SK-N-SH (cell line): Measurements from ENCODE around the gene HOXD10. TPM values are rescaled to one million over a fixed set of nuclear protein-coding genes. Genes with fewer than 3 reads are reported as not detected.

Experiments used
- CTCF ChIA-PET: fragments of 300-600, 350-600 bp; formaldehyde crosslinking; extraction: SDS; loops from one replicate; lab custom pipeline; 2021; lab: Yijun Ruan, JAX
- POLR2A ChIA-PET: fragments of 350-600 bp; sonication (Branson Sonifier 250); formaldehyde crosslinking; extraction: SDS; loops from one replicate; lab custom pipeline; 2020; ENCODE audit warnings: antibody characterized with exemption, inconsistent platforms; lab: Yijun Ruan, JAX
- DNase-seq: peaks from one replicate; pipeline ENCODE4 v3.0.0; 2012
- H2AFZ ChIP-seq: fragments of 200-600 bp; sonication (generic); 2 replicates; pipeline ENCODE4 v1.8.1; 2016; ENCODE audit warnings: antibody characterized with exemption, mild to moderate bottlenecking, low read depth
- H3F3A ChIP-seq: fragments of 200-600 bp; sonication (generic); replicated peaks from 2 replicates; pipeline ENCODE3; 2016; ENCODE audit warnings: antibody characterized with exemption, mild to moderate bottlenecking; ENCODE audit not compliant: insufficient read depth
- H3K27ac ChIP-seq, 2 experiments: fragments of 200-500 bp in 1 of 2; fragments of 200-600 bp in 1 of 2; sonication (Bioruptor generic) in 1 of 2; sonication (generic), shearing (Covaris generic) in 1 of 2; 2 replicates each; pipeline versions ENCODE4 v1.5.1 to v1.6.1; 2014 to 2016; ENCODE audit warnings: low read depth in 2 of 2, inconsistent platforms in 1 of 2, low read length in 1 of 2, mild to moderate bottlenecking in 1 of 2, mixed read lengths in 1 of 2
- H3K27me3 ChIP-seq: fragments of 200-600 bp; sonication (generic), shearing (Covaris generic); 2 replicates; pipeline ENCODE4 v1.6.1; 2016; ENCODE audit warnings: mixed run types; ENCODE audit not compliant: insufficient read depth
- H3K36me3 ChIP-seq, 2 experiments: fragments of 200-500 bp in 1 of 2; fragments of 200-600 bp in 1 of 2; sonication (Bioruptor generic) in 1 of 2; sonication (generic) in 1 of 2; replicated peaks in 1 of 2; 2 replicates each; pipeline versions ENCODE3 to v1.5.1; 2014 to 2016; ENCODE audit warnings: low read length in 1 of 2, mild to moderate bottlenecking in 1 of 2; ENCODE audit not compliant: insufficient read depth in 2 of 2, control insufficient read depth in 1 of 2
- H3K4me1 ChIP-seq, 2 experiments: fragments of 200-500 bp in 1 of 2; fragments of 200-600 bp in 1 of 2; sonication (Bioruptor generic) in 1 of 2; sonication (generic), shearing (Covaris generic) in 1 of 2; 2 replicates each; pipeline versions ENCODE4 v1.5.1 to v1.6.1; 2014 to 2016; ENCODE audit warnings: low read depth in 1 of 2, low read length in 1 of 2, mixed run types in 1 of 2; ENCODE audit not compliant: insufficient read depth in 2 of 2, control insufficient read depth in 1 of 2
- H3K4me2 ChIP-seq: fragments of 200-600 bp; sonication (generic), shearing (Covaris generic); 2 replicates; pipeline ENCODE4 v1.6.1; 2017; ENCODE audit warnings: mixed run types
- H3K4me3 ChIP-seq, 2 experiments: fragments of 200-500 bp in 1 of 2; fragments of 200-600 bp in 1 of 2; sonication (Bioruptor generic) in 1 of 2; sonication (generic), shearing (Covaris generic) in 1 of 2; 2 replicates each; pipeline versions ENCODE4 v1.5.1 to v1.8.1; 2014 to 2016; ENCODE audit warnings: low read depth in 2 of 2, inconsistent platforms in 1 of 2, low read length in 1 of 2, mild to moderate bottlenecking in 1 of 2, mixed read lengths in 1 of 2, moderate library complexity in 1 of 2
- H3K79me2 ChIP-seq: fragments of 200-600 bp; sonication (generic); 2 replicates; pipeline ENCODE4 v1.8.1; 2017; ENCODE audit warnings: mild to moderate bottlenecking; ENCODE audit not compliant: insufficient read depth
- H3K9ac ChIP-seq: fragments of 200-600 bp; sonication (generic); 2 replicates; pipeline ENCODE4 v1.6.1; 2017; ENCODE audit warnings: mixed run types
- H3K9me2 ChIP-seq: fragments of 200-600 bp; sonication (generic); 2 replicates; pipeline ENCODE4 v1.6.1; 2017; ENCODE audit warnings: mixed run types
- H3K9me3 ChIP-seq: fragments of 200-600 bp; sonication (generic); 2 replicates; pipeline ENCODE4 v1.6.1; 2017; ENCODE audit warnings: mixed run types, mild to moderate bottlenecking, moderate library complexity
- H4K20me1 ChIP-seq: fragments of 200-600 bp; sonication (generic); 2 replicates; pipeline ENCODE4 v1.6.1; 2017; ENCODE audit warnings: mild to moderate bottlenecking, mixed run types; ENCODE audit not compliant: insufficient read depth
- FOXM1 ChIP-seq: IDR thresholded peaks from 2 replicates; pipeline ENCODE4 v1.4.0; 2012; ENCODE audit warnings: low read depth, mild to moderate bottlenecking
- GATA2 ChIP-seq: sonication (generic); formaldehyde crosslinking; IDR thresholded peaks from 2 replicates; pipeline ENCODE4 v1.5.0; 2020; ENCODE audit warnings: mild to moderate bottlenecking, missing genetic modification reagents
- MEF2A ChIP-seq: IDR thresholded peaks from 2 replicates; pipeline ENCODE4 v1.4.0; 2012; ENCODE audit warnings: low read depth, borderline replicate concordance
- NFIC ChIP-seq: IDR thresholded peaks from 2 replicates; pipeline ENCODE4 v1.4.0; 2012; ENCODE audit warnings: borderline replicate concordance
- RAD21 ChIP-seq: IDR thresholded peaks from 2 replicates; pipeline ENCODE4 v1.6.1; 2012; ENCODE audit warnings: mild to moderate bottlenecking, low read length
- RXRA ChIP-seq: IDR thresholded peaks from 2 replicates; pipeline ENCODE4 v1.4.0; 2012; ENCODE audit warnings: low read depth, mild to moderate bottlenecking, borderline replicate concordance
- SMC3 ChIP-seq: IDR thresholded peaks from 2 replicates; pipeline ENCODE4 v1.6.1; 2012; ENCODE audit warnings: low read depth, low read length, improper control_type of control experiment
- TEAD4 ChIP-seq: IDR thresholded peaks from 2 replicates; pipeline ENCODE4 v1.4.0; 2012; ENCODE audit warnings: mild to moderate bottlenecking, borderline replicate concordance; ENCODE audit not compliant: insufficient read depth
- YY1 ChIP-seq: IDR thresholded peaks from 2 replicates; pipeline ENCODE4 v1.4.0; 2012; ENCODE audit warnings: low read depth, mild to moderate bottlenecking
- WGBS: methylation state at CpG from one replicate; pipeline ENCODE4 v1.1.6; 2017; ENCODE audit warnings: low lambda C conversion rate; 5-methylcytosine and 5-hydroxymethylcytosine counted together
- polyA plus RNA-seq, 3 experiments: library from polyadenylated mRNA; depleted of rRNA; stranded (reverse); fragments of >200 nt; gene quantifications; 2 replicates each; pipeline ENCODE4 v1.2.3, GENCODE V29; 2012
- TF ChIP-seq, protein P1 (sequence below): IDR thresholded peaks from 2 replicates; pipeline ENCODE4 v1.4.0; 2012; ENCODE audit warnings: low read depth
- TF ChIP-seq, protein P2 (sequence below): IDR thresholded peaks from 2 replicates; pipeline ENCODE4; 2012

HOXD10 gene
- polyA plus RNA-seq, 1 of the 3 experiments (the other 2 are of a cell fraction), result 0.10 TPM

DNA sequence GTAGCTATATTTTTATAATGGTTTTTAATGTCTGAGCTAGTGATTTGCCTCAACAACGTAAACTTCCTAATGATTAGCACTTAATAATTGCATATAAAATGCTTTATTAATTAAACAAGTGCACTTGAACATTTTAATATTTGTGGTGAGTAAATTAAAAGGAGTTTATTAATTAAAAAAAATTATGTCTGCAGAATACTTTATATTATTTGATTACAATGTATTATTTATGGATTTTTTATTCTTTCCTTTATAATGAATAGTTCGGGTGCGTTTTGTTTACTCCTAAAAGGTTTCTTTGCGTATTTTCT is 15.2 kb downstream of the HOXD10 start:
- Histone ChIP-seq H3K27me3 (no peaks in the 10 kb centered on the region), H3K9me3 (no peaks in the 10 kb centered on the region), H3K4me1 (peaks cover 29 to 43% of the 10 kb centered on the region in 2 experiments)
- TF ChIP-seq SMC3 (no peak), MEF2A (no peak), GATA2 (CRISPR knock-in tag) (no peak), NFIC (no peak), RXRA (no peak), RAD21 (no peak), YY1 (no peak), FOXM1 (no peak)
- TF ChIP-seq, protein P1, sequence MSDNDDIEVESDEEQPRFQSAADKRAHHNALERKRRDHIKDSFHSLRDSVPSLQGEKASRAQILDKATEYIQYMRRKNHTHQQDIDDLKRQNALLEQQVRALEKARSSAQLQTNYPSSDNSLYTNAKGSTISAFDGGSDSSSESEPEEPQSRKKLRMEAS, result no peak
- TF ChIP-seq, protein P2, sequence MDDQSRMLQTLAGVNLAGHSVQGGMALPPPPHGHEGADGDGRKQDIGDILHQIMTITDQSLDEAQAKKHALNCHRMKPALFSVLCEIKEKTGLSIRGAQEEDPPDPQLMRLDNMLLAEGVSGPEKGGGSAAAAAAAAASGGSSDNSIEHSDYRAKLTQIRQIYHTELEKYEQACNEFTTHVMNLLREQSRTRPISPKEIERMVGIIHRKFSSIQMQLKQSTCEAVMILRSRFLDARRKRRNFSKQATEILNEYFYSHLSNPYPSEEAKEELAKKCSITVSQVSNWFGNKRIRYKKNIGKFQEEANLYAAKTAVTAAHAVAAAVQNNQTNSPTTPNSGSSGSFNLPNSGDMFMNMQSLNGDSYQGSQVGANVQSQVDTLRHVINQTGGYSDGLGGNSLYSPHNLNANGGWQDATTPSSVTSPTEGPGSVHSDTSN, result no peak
- TF ChIP-seq, all 33 proteins: peak for 0
- Histone ChIP-seq H3K4me2 (peak overlapping the region; percentile 81), H2AFZ (peak overlapping the region; percentile 68), H3K9ac (peak overlapping the region; percentile 66), H3K36me3 (no peaks in the 10 kb centered on the region), H3K79me2 (peaks cover 13% of the 10 kb centered on the region), H3K27ac (peak overlapping the region; percentile 62 to 63), H4K20me1 (no peaks in the 10 kb centered on the region), H3F3A (peaks cover 31% of the 10 kb centered on the region), H3K9me2 (no peaks in the 10 kb centered on the region), H3K4me3 (peak overlapping the region; percentile 69)
- CTCF ChIA-PET, result interaction anchor here (0.8 to 26.1 kb wide), 15 partner anchors 8 to 1017 kb away, joined by 3 to 1047 read pairs (median 7); partner anchors contain the start of gene HOXD10
- 24% methylated on average over 4 of the region's 4 CpGs for WGBS
- DNase-seq, result no peak
- POLR2A ChIA-PET, result interaction anchor here (0.7 to 6.3 kb wide), 8 partner anchors 8 to 1261 kb away, joined by 3 to 45 read pairs (median 10); partner anchors contain the start of genes HOXD9 and MTX2

DNA sequence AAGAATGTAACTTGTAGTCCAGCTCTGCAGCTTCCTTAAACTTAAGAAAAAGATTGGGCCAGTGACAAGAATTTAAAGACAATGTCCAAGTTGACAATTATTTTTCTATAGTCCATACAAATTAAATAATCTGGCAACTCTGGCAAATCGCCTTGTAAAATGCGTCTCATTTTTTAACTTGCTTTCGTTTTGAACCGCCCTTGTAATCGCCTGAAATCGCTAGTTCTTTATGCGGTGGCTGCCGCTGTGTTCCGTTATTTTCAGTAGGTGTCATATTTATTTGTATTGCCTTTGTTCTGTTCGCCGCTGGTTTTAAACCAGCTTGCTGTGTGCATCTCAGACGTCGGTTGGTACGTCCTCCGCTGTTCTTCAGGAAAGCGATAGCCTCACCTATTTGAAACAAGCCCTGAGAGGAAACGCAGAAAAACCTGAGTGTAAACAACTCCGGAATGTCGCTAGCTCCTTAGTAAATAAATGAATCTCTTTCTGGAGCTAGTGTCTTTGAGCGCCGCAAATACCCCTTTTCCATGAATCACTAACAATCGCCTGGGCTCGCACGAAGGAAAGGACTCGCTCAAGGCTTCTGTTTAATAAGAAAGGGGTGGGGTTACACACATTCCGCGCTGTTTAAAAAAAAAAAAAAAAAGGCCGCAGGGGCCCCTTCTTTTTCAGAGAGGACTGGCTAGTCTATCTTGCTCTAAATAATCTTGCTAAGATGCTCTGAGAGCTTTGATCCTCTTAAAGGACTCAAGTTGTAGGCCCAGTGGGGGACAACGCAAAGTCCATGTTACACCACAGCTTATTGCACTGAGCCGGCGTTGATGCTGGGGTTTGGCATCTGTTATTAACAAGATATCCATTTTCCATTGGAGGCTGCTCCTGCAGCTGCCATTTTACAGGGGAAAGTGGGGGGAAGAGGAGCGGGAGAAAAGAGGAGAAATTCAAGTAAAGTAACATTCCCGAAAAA is 15.9 kb downstream of the HOXD10 start:
- Histone ChIP-seq H3K9me3 (no peaks in the 10 kb centered on the region), H3K9me2 (no peaks in the 10 kb centered on the region), H3K4me3 (peak overlapping the region; percentile 69), H4K20me1 (no peaks in the 10 kb centered on the region), H3K4me1 (peaks cover 28 to 42% of the 10 kb centered on the region in 2 experiments), H2AFZ (peak overlapping the region; percentile 68), H3K9ac (peak overlapping the region; percentile 66), H3K4me2 (peak overlapping the region; percentile 81), H3K36me3 (no peaks in the 10 kb centered on the region), H3K79me2 (peaks cover 20% of the 10 kb centered on the region), H3F3A (peaks cover 33% of the 10 kb centered on the region), H3K27me3 (no peaks in the 10 kb centered on the region), H3K27ac (peak overlapping the region; percentile 62 to 63)
- TF ChIP-seq TEAD4 (no peak), YY1 (peak; percentile 15; the same call in 1 of the 2 replicates)
- ChIA-PET POLR2A (interaction anchor here (0.7 to 6.3 kb wide), 8 partner anchors 7 to 1261 kb away, joined by 3 to 45 read pairs (median 6); partner anchors contain the start of genes HOXD9 and MTX2), CTCF (interaction anchor here (0.9 to 26.1 kb wide), 17 partner anchors 8 to 1016 kb away, joined by 3 to 1047 read pairs (median 7); partner anchors contain the start of gene HOXD10)
- 28% methylated on average over 33 of the region's 33 CpGs for WGBS
- no peak for DNase-seq
